Stomach (tissue), 4 donors: ENCODE results near the gene ZNF827.

ENCODE experiments used
- CTCF ChIP-seq, 7 experiments: fragments of 450-650 bp in 4 of 7; fragments of 200-600 bp in 3 of 7; sonication (generic) in 3 of 7; IDR thresholded peaks; one replicate each; pipeline ENCODE4 v1.5.1; 2016 to 2019; ENCODE audit warnings: antibody characterized with exemption in 7 of 7, control low read depth in 2 of 7, mild to moderate bottlenecking in 1 of 7
- EP300 ChIP-seq: sonication (generic); formaldehyde crosslinking; IDR thresholded peaks from one replicate; pipeline ENCODE4 v1.6.1; 2017; ENCODE audit warnings: antibody characterized with exemption
- POLR2A ChIP-seq, 4 donors: fragments of 450-650 bp; IDR thresholded peaks; one replicate each; pipeline ENCODE4 v1.6.1; 2016; ENCODE audit warnings: antibody characterized with exemption in 4 of 4, control low read depth in 2 of 4, mild to moderate bottlenecking in 1 of 4, moderate library complexity in 1 of 4

GRCh38 chr4:145937971-145938611, 532 bp downstream of the ZNF827 start:
- TF ChIP-seq CTCF (IDR thresholded peaks at IDR 0.05), result no peak
- TF ChIP-seq POLR2A (IDR thresholded peaks at IDR 0.05), result no peak
- no peak for TF ChIP-seq EP300
